ENCODE data around the gene ATXN1. TPM values are rescaled to one million over a fixed set of nuclear protein-coding genes. Genes with fewer than 3 reads are reported as not detected.
A peak's percentile ranks its signal among the peaks of the same experiment; 100 is the strongest.

ATXN1 gene
- total RNA-seq, 2 donors from 2014 or later, result 21.6 to 25.4 TPM

- Mint-ChIP-seq H3K9me3 (no peaks in the 10 kb centered on the region), H3K27ac (peak overlapping the region in 1 of 2 donors; percentile 76), H3K36me3 (no peaks in the 10 kb centered on the region)
- no peak for DNase-seq (ENCODE audit: low spot score in 2 of 2)
- no peak for ATAC-seq
Measured at GRCh38 chr6:16316741-16317251, 444.5 kb downstream of the ATXN1 start.

- DNase-seq (ENCODE audit: low spot score in 2 of 2), result no peak
- peaks cover 0 to 3% of the 10 kb centered on the region in 2 donors for H3K36me3 Mint-ChIP-seq
- no peaks in the 10 kb centered on the region for H3K9me3 Mint-ChIP-seq
- no peak overlapping the region for H3K27ac Mint-ChIP-seq
- ATAC-seq, result no peak
Measured at GRCh38 chr6:16314296-16314695, 447.0 kb downstream of the ATXN1 start.

DNA sequence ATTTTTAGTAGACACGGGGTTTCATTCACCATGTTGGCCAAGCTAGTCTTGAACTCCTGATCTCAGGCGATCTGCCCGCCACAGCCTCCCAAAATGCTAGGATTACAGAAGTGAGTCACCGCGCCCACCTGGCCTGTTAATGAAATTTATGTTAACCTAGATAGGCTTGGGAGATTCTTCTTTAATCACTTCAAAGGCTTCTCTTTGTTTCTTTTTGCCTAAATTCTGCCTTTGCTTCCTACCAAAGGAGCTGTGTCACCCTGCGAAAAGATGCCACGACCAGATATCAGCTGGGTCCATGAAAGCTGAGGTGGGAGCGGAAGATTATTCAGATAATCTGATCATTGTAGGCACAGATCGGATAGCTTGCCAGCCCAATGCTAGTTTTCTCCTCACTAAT is 447.5 kb downstream of the ATXN1 start:
- peaks cover 0 to 5% of the 10 kb centered on the region in 2 donors for H3K36me3 Mint-ChIP-seq
- no peaks in the 10 kb centered on the region for H3K9me3 Mint-ChIP-seq
- no peak for ATAC-seq

GRCh38 chr6:16311763-16312162 is 449.5 kb downstream of the ATXN1 start:
- Mint-ChIP-seq H3K27ac (no peak overlapping the region), H3K9me3 (no peaks in the 10 kb centered on the region), H3K36me3 (peaks cover 0 to 5% of the 10 kb centered on the region in 2 donors)
- DNase-seq (ENCODE audit: low spot score in 2 of 2) (no peak), ATAC-seq (no peak)

More for the DNA sequence above, 447.5 kb downstream of the ATXN1 start:
- H3K27ac Mint-ChIP-seq, result no peak overlapping the region
- DNase-seq (ENCODE audit: low spot score in 2 of 2), result no peak

DNA sequence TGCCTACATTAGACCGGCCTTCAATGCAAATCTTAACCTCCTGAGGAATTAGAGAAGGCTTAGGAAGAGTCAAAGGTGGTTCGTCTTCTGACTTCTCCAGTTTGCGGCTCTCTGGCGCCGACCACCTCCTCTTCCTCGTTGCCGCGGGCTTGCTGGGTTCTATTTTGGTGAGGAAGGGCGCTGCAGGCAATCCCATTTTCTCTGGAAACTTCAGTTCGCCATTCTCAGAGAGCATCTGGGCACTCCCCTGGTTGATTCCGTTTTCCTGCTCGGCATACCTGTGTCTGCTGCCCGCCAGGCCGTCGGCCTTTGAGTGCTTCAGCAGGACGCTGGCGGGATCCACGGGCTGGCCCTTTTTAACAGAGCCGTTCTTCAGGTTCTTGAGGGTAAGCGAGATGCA is 454.9 kb downstream of the ATXN1 start:
- ATAC-seq (no peak), DNase-seq (ENCODE audit: low spot score in 2 of 2) (no peak)
- Mint-ChIP-seq H3K36me3 (peaks cover 0 to 11% of the 10 kb centered on the region in 2 donors), H3K27ac (no peak overlapping the region), H3K9me3 (no peaks in the 10 kb centered on the region)

- no peak for DNase-seq (ENCODE audit: low spot score in 2 of 2)
- H3K36me3 Mint-ChIP-seq, result peaks cover 0 to 11% of the 10 kb centered on the region in 2 donors
- no peak overlapping the region for H3K27ac Mint-ChIP-seq
- ATAC-seq, result no peak
- no peaks in the 10 kb centered on the region for H3K9me3 Mint-ChIP-seq
Measured at GRCh38 chr6:16305788-16306187, 455.5 kb downstream of the ATXN1 start.

- peak in 1 of 2 donors; percentile 73 for ATAC-seq
- Mint-ChIP-seq H3K27ac (no peak overlapping the region), H3K36me3 (peaks cover 0 to 11% of the 10 kb centered on the region in 2 donors), H3K9me3 (no peaks in the 10 kb centered on the region)
- no peak for DNase-seq (ENCODE audit: low spot score in 2 of 2)
Measured at GRCh38 chr6:16305246-16305725, 456.0 kb downstream of the ATXN1 start.

- Mint-ChIP-seq H3K36me3 (peaks cover 0 to 5% of the 10 kb centered on the region in 2 donors), H3K27ac (no peak overlapping the region), H3K9me3 (no peaks in the 10 kb centered on the region)
- DNase-seq (ENCODE audit: low spot score in 2 of 2), result no peak
- no peak for ATAC-seq
Measured at GRCh38 chr6:16302721-16303552, 458.3 kb downstream of the ATXN1 start.

- peaks cover 0 to 4% of the 10 kb centered on the region in 2 donors for H3K36me3 Mint-ChIP-seq
- H3K9me3 Mint-ChIP-seq, result no peaks in the 10 kb centered on the region
- no peak overlapping the region for H3K27ac Mint-ChIP-seq
- ATAC-seq (no peak), DNase-seq (ENCODE audit: low spot score in 2 of 2) (no peak)
Measured at GRCh38 chr6:16301511-16301910, 459.7 kb downstream of the ATXN1 start.

DNA sequence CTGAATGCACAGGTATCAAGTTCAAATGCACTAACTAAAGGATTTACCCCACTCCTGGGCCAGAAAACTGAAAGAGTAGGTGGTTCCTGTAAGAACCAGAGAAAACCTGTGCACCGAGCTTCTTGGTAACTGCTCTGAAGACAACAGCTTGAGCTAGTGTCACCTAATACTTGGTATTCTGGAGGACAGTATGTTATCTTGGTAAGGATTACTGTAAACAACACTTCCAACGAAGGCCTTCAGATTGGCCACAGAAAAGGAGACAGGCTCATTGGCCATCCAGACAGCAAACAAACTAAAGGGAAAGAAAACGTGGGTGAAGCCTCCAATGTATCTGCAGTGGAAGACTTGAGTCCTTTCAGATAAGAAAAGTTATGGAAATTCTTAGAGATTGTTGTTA is 461.4 kb downstream of the ATXN1 start:
- ATAC-seq (no peak), DNase-seq (ENCODE audit: low spot score in 2 of 2) (no peak)
- Mint-ChIP-seq H3K9me3 (no peaks in the 10 kb centered on the region), H3K27ac (no peak overlapping the region), H3K36me3 (no peaks in the 10 kb centered on the region)

- Mint-ChIP-seq H3K27ac (no peak overlapping the region), H3K36me3 (no peaks in the 10 kb centered on the region), H3K9me3 (no peaks in the 10 kb centered on the region)
- no peak for DNase-seq (ENCODE audit: low spot score in 2 of 2)
- ATAC-seq, result no peak
Measured at GRCh38 chr6:16296061-16296670, 465.1 kb downstream of the ATXN1 start.

DNA sequence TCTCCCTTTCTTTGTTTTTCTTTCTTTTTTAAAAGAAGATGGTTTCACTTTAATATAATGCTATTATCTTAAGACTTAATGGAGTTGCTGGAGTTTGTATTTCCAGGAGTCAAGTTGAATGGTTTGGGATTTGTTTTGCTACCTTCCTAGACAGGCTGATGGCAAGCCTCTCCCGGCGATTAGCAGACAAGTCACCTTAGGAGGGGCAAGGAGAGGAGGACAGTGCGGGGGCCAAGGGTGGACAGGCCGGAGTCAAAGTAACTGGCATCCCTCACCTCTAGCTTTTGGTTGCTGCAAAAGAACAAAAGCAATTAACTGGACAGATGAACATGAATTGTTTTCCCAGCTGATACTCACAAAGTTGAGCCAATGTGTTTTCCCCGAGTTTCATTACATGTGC is 465.8 kb downstream of the ATXN1 start:
- H3K27ac Mint-ChIP-seq, result peak overlapping the region in 1 of 2 donors; percentile 2
- DNase-seq (ENCODE audit: low spot score in 2 of 2) (no peak), ATAC-seq (no peak)
- no peaks in the 10 kb centered on the region for H3K9me3 Mint-ChIP-seq
- H3K36me3 Mint-ChIP-seq, result no peaks in the 10 kb centered on the region

- DNase-seq (ENCODE audit: low spot score in 2 of 2) (no peak), ATAC-seq (no peak)
- Mint-ChIP-seq H3K27ac (no peak overlapping the region), H3K9me3 (no peaks in the 10 kb centered on the region), H3K36me3 (no peaks in the 10 kb centered on the region)
Measured at GRCh38 chr6:16295060-16295459, 466.2 kb downstream of the ATXN1 start.

GRCh38 chr6:16294371-16294770 is 466.9 kb downstream of the ATXN1 start:
- DNase-seq (ENCODE audit: low spot score in 2 of 2) (no peak), ATAC-seq (no peak)
- H3K9me3 Mint-ChIP-seq, result no peaks in the 10 kb centered on the region

DNA sequence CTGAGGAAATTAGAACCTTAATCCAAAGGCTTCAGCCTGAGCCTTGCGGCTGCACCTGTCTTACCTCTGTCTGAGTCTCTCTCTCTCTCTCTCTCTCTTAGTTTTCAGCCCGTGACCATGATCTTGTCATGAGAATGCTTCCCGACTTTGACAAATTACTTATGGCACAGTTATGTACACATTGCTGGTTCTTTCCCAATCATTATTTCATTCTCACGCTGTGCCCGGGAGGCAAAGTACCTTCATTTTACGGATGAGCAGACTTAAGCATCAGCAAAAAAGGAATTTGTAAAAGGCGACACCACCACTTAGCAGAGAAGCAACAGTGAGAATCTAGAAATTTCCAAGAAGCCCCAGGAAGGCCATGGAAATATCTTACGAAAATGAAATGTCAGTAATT is 468.3 kb downstream of the ATXN1 start:
- no peak for ATAC-seq
- no peak overlapping the region for H3K27ac Mint-ChIP-seq

More at GRCh38 chr6:16294371-16294770, 466.9 kb downstream of the ATXN1 start:
- Mint-ChIP-seq H3K27ac (no peak overlapping the region), H3K36me3 (no peaks in the 10 kb centered on the region)

GRCh38 chr6:16292432-16292831 is 468.8 kb downstream of the ATXN1 start:
- Mint-ChIP-seq H3K27ac (no peak overlapping the region), H3K36me3 (no peaks in the 10 kb centered on the region), H3K9me3 (no peaks in the 10 kb centered on the region)
- DNase-seq (ENCODE audit: low spot score in 2 of 2), result no peak
- no peak for ATAC-seq

More for the DNA sequence above, 468.3 kb downstream of the ATXN1 start:
- DNase-seq (ENCODE audit: low spot score in 2 of 2), result no peak
- Mint-ChIP-seq H3K36me3 (no peaks in the 10 kb centered on the region), H3K9me3 (no peaks in the 10 kb centered on the region)

DNA sequence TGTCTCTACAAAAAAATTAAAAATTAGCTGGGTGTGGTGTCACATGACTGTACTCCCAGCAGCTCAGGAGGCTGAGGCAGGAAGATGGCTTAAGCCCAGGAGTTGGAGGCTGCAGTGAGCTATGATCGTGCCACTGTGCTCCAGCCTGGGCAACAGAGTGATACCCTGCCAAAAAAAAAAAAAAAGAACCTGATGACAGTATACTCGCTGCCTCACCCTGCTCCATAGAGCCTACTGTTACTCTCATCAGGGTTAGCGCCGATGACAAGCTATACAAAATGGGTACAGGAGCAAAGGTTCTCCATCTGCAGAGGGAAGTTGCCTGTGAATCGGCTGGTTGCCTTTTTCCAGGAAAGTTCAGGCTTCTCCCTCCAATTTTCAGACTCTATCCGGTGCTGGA is 469.5 kb downstream of the ATXN1 start:
- H3K9me3 Mint-ChIP-seq, result no peaks in the 10 kb centered on the region

More for the DNA sequence above, 469.5 kb downstream of the ATXN1 start:
- DNase-seq (ENCODE audit: low spot score in 2 of 2) (no peak), ATAC-seq (no peak)
- H3K36me3 Mint-ChIP-seq, result no peaks in the 10 kb centered on the region
- no peak overlapping the region for H3K27ac Mint-ChIP-seq
